Gastroesophageal sphincter (tissue), 3 donors: ENCODE results near the gene MYT1.

ENCODE experiments used
- POLR2AphosphoS5 ChIP-seq: sonication (generic); formaldehyde crosslinking; IDR thresholded peaks from one replicate; pipeline ENCODE4 v1.6.1; 2017; ENCODE audit warnings: antibody characterized with exemption
- TF ChIP-seq, protein P1 (sequence below), 4 experiments: fragments of 200-600 bp in 2 of 4; fragments of 450-650 bp in 2 of 4; sonication (generic) in 1 of 4; IDR thresholded peaks; one replicate each; pipeline ENCODE4 v1.5.1; 2017 to 2019; ENCODE audit warnings: antibody characterized with exemption in 4 of 4, mild to moderate bottlenecking in 2 of 4, moderate library complexity in 2 of 4

GRCh38 chr20:64239449-64240242 is 75.4 kb downstream of the MYT1 start:
- TF ChIP-seq, protein P1, sequence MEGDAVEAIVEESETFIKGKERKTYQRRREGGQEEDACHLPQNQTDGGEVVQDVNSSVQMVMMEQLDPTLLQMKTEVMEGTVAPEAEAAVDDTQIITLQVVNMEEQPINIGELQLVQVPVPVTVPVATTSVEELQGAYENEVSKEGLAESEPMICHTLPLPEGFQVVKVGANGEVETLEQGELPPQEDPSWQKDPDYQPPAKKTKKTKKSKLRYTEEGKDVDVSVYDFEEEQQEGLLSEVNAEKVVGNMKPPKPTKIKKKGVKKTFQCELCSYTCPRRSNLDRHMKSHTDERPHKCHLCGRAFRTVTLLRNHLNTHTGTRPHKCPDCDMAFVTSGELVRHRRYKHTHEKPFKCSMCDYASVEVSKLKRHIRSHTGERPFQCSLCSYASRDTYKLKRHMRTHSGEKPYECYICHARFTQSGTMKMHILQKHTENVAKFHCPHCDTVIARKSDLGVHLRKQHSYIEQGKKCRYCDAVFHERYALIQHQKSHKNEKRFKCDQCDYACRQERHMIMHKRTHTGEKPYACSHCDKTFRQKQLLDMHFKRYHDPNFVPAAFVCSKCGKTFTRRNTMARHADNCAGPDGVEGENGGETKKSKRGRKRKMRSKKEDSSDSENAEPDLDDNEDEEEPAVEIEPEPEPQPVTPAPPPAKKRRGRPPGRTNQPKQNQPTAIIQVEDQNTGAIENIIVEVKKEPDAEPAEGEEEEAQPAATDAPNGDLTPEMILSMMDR (IDR thresholded peaks at IDR 0.05) = no peak
- TF ChIP-seq POLR2AphosphoS5 = no peak
